Eye (tissue), 1 donor: ENCODE measurements around the gene PGS1.

Source experiments
- DNase-seq: peaks from one replicate; pipeline ENCODE4 v3.0.0-alpha.2; 2015

Gene PGS1

GRCh38 chr17:78409191-78409928, 30.9 kb downstream of the PGS1 start:
- no peak for DNase-seq

GRCh38 chr17:78411241-78411857, 32.9 kb downstream of the PGS1 start:
- DNase-seq = no peak

- no peak for DNase-seq
Observed at GRCh38 chr17:78412403-78412802, 34.0 kb downstream of the PGS1 start.

GRCh38 chr17:78414178-78415162, 36.0 kb downstream of the PGS1 start:
- no peak for DNase-seq

GRCh38 chr17:78415821-78416711, 37.6 kb downstream of the PGS1 start:
- DNase-seq = no peak

DNA sequence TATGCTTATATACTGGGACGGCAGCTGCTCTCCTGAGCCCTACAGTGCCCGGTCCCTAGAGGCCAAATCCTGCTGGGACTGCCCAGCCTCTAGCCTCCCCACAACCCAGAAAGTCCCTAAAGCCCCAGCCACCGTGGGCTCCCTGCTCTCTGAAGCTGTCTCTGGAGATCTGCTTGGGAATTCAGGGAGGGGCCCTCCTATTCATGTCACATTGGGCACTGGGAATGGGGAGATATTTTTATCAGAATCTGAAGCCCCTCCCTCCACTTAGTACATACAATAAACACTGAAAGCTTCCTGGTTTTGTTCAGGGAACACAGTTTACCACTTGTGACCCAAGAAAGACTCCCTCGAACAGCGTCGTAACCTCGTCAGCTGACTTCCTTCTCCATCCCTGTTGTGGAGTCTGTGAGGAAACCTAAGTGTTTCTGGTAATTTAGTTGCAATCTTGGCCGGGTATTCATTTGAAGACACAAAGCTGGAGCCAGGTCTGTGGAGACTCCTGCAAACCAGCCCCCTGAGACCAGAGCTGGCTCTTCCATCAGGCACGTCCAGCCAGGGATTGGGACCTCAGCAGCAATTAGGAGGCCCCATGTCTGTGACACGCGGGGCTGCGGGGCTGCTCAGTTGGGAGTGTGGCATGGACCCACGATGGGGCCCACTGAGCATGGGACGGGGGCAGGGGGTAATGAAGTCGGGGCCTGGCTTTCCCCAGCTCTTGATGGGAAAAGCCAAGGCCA, 38.5 kb downstream of the PGS1 start:
- no peak for DNase-seq

- DNase-seq = no peak
Observed at GRCh38 chr17:78417531-78417909, 39.1 kb downstream of the PGS1 start.

DNA sequence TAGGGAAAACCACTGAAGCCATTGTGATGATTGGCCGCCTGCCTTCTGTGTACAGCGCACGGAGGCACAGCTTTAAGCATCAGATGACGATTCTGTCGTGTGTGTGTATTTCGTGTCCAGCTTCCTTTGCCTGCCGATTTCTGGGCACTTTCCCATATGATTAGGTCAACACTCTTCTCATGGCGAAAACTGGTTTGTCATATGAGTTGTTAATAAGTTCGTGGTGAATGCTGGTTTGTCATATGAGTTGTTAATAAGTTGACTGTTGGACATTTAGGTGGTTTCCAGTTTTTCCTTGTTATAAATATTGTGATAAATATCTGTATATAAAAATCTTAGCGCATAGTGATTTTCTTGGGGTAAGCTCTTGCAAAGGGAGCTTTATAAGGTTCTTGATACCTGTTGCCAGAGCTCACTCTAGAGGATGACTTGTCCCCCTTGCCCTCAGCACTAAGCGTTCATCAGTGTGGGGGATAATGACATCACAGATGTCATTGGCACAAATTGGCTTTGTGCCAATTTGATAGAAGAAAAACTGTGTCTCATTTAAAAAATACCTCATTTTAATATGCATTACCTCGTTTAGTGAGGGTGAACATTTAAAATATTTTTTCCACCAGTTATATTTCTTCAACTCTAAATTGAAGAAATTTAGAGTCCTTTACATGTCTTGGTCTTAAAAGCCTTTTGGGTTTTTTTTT, 40.0 kb downstream of the PGS1 start:
- DNase-seq = no peak

DNA sequence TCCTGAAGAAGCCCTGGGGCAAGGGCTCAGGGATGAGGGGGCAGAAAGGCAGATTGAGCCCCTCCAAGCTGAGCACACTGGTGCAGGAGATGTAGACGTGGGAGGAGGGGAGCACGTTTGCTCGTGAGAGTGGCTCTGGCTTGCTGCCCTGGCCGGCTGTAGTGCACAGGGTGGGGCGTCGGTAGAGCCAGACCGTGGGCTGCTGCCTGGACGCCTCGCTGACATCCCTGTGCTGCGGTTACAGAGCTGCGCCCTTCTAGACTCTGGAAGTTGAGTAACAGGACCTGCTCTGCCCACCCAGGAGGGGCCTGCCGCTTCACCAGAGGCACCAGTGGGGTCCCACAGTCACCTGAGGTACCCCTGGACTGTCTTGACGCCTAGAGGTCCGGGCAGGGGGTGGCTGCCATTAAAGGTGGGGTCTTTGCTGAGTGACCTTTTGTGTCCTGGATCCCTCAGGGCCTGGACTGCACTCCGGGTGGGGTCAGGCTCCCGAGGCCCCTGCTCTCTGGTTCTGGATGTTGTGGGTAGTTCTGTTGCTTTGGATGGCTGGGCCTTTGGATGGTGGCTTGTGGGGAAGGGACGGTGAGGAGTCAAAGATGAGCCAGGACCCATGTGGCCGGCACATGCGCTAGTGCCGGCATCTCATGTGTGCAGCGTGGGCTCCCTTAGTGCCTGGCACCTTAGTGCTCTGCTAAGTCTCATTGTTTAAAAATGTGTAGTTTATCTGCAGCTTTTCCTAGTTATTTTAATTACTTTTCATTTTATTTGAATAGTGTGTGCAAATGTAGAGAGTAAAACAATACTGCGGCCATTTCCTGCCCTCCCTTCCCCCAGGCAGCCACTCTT, 41.7 kb downstream of the PGS1 start:
- DNase-seq = no peak

DNA sequence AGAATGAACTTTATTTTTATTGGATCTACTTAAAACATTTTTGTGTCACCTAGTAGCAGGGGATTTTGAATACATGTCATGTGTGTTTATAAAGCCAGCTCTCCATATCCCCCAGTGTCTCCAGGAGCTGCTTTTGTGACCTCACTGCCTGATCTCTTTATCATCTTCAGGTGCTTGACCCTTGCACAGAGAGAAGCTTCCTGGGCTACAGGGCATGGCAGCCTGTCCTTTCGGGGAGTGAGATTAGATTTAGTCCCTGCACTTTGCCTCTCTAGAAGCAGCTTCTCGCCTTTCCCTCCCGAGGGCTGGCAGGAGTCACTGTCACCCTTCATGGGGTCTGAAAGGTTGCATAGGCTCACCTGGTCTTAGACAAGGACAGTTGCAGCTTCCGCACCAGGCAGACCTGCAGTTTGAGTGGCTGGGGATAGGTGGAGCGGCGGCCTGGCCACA, 42.7 kb downstream of the PGS1 start:
- no peak for DNase-seq

DNA sequence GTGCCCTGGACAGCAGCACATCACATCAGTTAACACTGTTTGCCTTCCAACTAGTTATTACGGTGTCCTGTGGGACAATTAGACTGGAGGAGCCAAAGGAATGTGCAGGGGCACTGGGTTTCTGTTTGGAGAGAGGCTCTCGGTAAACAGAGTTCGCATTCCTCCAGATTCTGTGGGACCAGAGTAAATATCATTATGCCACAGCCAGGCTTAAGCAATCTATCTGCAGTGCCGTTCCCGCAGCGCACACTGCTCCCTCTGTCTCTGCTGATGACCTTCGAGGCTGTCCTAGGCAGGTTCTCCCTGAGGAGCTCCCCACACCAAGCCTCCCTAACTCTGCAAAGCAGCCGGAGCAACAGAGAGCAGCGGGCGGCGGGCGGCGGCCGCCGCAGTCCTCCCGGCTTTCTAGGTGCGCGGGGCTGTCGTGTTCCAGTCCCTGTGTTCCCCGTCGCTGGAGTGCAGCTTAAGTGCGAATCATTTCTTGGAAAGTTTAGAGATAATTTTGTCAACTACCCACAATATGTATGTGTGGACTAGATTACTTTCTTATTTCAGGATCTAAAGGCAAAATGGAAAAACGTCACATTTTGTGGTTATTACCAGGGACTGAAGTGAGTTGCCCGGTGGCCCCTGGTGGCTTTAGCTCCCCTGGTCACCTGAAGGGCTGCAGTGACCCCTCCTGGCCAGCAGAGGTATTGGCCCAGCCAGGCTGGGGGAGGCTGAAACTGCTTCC, 43.3 kb downstream of the PGS1 start:
- DNase-seq = peak; percentile 85

GRCh38 chr17:78422267-78422605, 43.8 kb downstream of the PGS1 start:
- no peak for DNase-seq

- DNase-seq = no peak
Observed at GRCh38 chr17:78422872-78423588, 44.6 kb downstream of the PGS1 start.

- no peak for DNase-seq
Observed at GRCh38 chr17:78423961-78424675, 45.7 kb downstream of the PGS1 start.

DNA sequence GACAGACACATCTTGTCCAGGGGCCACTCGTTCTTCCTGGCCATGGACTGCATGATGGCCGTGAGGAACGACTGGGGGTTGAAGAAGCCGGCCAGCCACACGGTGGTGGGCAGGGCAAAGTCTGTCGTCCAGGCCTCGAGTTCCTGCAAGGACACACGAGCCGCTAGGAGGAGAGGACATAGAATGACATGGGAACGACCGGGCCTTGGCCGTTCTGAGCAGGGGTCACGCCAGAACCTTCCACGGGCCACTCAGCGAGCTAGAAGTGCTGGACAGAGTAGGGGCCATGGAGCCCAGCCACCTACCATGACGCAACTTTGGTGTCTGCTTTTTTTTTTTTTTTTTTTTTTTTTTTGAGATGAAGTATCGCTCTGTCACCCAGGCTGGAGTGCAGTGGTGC, 47.0 kb downstream of the PGS1 start:
- DNase-seq = no peak

DNA sequence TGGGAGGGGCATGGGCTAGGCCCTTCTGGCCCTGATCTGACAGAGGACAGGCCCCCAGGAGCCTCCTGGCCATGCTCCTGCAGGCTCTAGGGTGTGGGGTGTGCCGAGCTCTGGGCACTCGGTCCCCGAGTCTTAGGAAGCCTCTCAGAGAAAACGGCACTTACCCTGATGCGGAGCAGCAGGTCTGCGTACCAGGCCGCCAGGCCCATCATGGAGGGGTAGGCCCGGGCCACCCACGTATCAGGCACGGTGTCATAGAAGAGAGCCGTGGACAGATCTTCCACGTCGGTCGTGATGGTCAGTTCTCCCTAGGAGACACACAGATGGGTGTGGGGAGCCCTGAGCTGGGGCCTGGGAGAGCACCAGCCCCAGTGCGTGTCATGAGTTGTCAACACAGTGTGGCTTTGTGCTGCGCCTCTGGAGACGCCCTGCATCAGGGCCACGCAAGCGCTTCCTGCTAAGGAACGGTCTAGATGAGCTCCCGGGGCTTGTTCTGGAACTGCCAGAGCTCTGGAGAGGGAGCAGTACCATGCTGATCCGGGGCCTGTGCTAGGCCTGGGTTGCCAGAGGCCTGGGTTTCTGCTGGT, 47.9 kb downstream of the PGS1 start:
- DNase-seq = no peak

GRCh38 chr17:78427140-78427539, 48.7 kb downstream of the PGS1 start:
- DNase-seq = no peak
